ENCODE data around the gene HMOX1. TPM values are rescaled to one million over a fixed set of nuclear protein-coding genes. Genes with fewer than 3 reads are reported as not detected.

Gene HMOX1
- total and polyA plus RNA-seq, 2 donors (not counting 3 experiments of a cell fraction or from before 2014, with no cell fraction given): 41.1 to 69.1 TPM

GRCh38 chr22:35347462-35347861, 33.4 kb upstream of the HMOX1 start:
- DNase-seq (ENCODE audit: low read depth, low spot score) (no peak), FAIRE-seq (no peak)
- no peak overlapping the region for H3K4me3 ChIP-seq (replicated peaks in 1 of 3; ENCODE audit: insufficient read depth in 1 of 3, low read depth in 1 of 3, low read length in 3 of 3)
- intact Hi-C loops (cut with micrococcal nuclease): no loop called here
- no peak overlapping the region for H3K9ac ChIP-seq (replicated peaks; ENCODE audit: extremely low read depth, insufficient read depth, low read length)
- H3K79me2 ChIP-seq (ENCODE audit: control insufficient read depth, insufficient read depth, low read length): no peaks in the 10 kb centered on the region
- BruUV-seq (replicated peaks): no TSS peak
- H3K27me3 ChIP-seq (ENCODE audit: control insufficient read depth in 2 of 2, insufficient read depth in 2 of 2, low read length in 2 of 2): no peaks in the 10 kb centered on the region
- H4K20me1 ChIP-seq (replicated peaks; ENCODE audit: control insufficient read depth, extremely low read depth, insufficient read depth, low read length): no peaks in the 10 kb centered on the region
- no peaks in the 10 kb centered on the region for H3K9me3 ChIP-seq (replicated peaks; ENCODE audit: control insufficient read depth, insufficient read depth, low read length)
- H3K9me1 ChIP-seq (replicated peaks; ENCODE audit: control insufficient read depth, extremely low read depth, insufficient read depth, low read length): no peaks in the 10 kb centered on the region
- no peak overlapping the region for H3K4me2 ChIP-seq (ENCODE audit: insufficient read depth, low read length)
- CTCF ChIA-PET: no interaction called here
- H3K36me3 ChIP-seq (ENCODE audit: control insufficient read depth in 2 of 2, extremely low read depth in 1 of 2, insufficient read depth in 2 of 2, low read length in 2 of 2): peaks cover 0 to 10% of the 10 kb centered on the region in 2 experiments
- TF ChIP-seq POLR2A (IDR thresholded peaks at IDR 0.05; ENCODE audit: low read depth, low read length): no peak
- TF ChIP-seq GATA2 (IDR thresholded peaks at IDR 0.05; ENCODE audit: insufficient read depth, insufficient read length, low read depth, low read length): no peak
- TF ChIP-seq, protein P1, sequence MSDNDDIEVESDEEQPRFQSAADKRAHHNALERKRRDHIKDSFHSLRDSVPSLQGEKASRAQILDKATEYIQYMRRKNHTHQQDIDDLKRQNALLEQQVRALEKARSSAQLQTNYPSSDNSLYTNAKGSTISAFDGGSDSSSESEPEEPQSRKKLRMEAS (IDR thresholded peaks at IDR 0.05; ENCODE audit: insufficient read depth, insufficient read length): no peak
- no peak for TF ChIP-seq FOS (IDR thresholded peaks at IDR 0.05; ENCODE audit: borderline replicate concordance, insufficient read depth, low read length)
- TF ChIP-seq, protein P2, sequence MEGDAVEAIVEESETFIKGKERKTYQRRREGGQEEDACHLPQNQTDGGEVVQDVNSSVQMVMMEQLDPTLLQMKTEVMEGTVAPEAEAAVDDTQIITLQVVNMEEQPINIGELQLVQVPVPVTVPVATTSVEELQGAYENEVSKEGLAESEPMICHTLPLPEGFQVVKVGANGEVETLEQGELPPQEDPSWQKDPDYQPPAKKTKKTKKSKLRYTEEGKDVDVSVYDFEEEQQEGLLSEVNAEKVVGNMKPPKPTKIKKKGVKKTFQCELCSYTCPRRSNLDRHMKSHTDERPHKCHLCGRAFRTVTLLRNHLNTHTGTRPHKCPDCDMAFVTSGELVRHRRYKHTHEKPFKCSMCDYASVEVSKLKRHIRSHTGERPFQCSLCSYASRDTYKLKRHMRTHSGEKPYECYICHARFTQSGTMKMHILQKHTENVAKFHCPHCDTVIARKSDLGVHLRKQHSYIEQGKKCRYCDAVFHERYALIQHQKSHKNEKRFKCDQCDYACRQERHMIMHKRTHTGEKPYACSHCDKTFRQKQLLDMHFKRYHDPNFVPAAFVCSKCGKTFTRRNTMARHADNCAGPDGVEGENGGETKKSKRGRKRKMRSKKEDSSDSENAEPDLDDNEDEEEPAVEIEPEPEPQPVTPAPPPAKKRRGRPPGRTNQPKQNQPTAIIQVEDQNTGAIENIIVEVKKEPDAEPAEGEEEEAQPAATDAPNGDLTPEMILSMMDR (IDR thresholded peaks at IDR 0.05; ENCODE audit: extremely low read depth in 1 of 2, insufficient read depth in 1 of 2, low read depth in 1 of 2, low read length in 2 of 2): no peak
- no peak for TF ChIP-seq POLR2AphosphoS5 (IDR thresholded peaks at IDR 0.05; ENCODE audit: insufficient read depth, low read depth, low read length)
- TF ChIP-seq MYC (IDR thresholded peaks at IDR 0.05; ENCODE audit: low read depth, low read length): no peak
- H2AFZ ChIP-seq (ENCODE audit: low read depth, low read length): no peak overlapping the region
- POLR2A ChIA-PET: no interaction called here
- H3K4me1 ChIP-seq (ENCODE audit: control insufficient read depth, extremely low read depth, insufficient read depth, low read length): peaks cover 8% of the 10 kb centered on the region
- dilution Hi-C loops (cut with MboI; ENCODE audit: extremely low pct_ligation_motif_present, low sequenced_read_pairs): no loop called here
- H3K27ac ChIP-seq (ENCODE audit: insufficient read depth, low read depth, low read length): no peak overlapping the region

Measured in endothelial cell of umbilical vein (primary cell).